Left ventricle myocardium inferior (tissue), 1 donor: ENCODE results near the gene TRNT1. TPM values are rescaled to one million over a fixed set of nuclear protein-coding genes. Genes with fewer than 3 reads are reported as not detected.

Experiments
- DNase-seq: peaks from one replicate; pipeline ENCODE4 v3.0.0-alpha.2; 2020
- H3K27ac ChIP-seq: fragments of 200-600 bp; replicated peaks from 2 replicates; pipeline ENCODE4 v1.8.0; 2021
- H3K27me3 ChIP-seq: fragments of 200-600 bp; 2 replicates; pipeline ENCODE4 v1.8.0; 2021; ENCODE audit warnings: low read depth
- H3K36me3 ChIP-seq: fragments of 200-600 bp; 2 replicates; pipeline ENCODE4 v1.8.0; 2021
- H3K4me1 ChIP-seq: fragments of 200-600 bp; 2 replicates; pipeline ENCODE4 v1.8.0; 2021
- H3K4me3 ChIP-seq: fragments of 200-600 bp; 2 replicates; pipeline ENCODE4 v1.8.0; 2021; ENCODE audit warnings: mild to moderate bottlenecking, moderate library complexity
- H3K9me3 ChIP-seq: fragments of 200-600 bp; replicated peaks from 2 replicates; pipeline ENCODE4 v1.8.0; 2021
- intact Hi-C: fragments of 100-400 bp; cut with micrococcal nuclease; formaldehyde crosslinking; loops from one replicate; pipeline ENCODE4 v1.11.0; 2022
- long read RNA-seq: library from polyadenylated mRNA; unstranded; transcript quantifications from one replicate; pipeline ENCODE4 v2.0.0, GENCODE V29; 2021
- total RNA-seq: library from RNA; stranded (reverse); fragmentation: NEBNext Ultra II Directional; extraction: Animal tissue kit (Norgen Biotek cat#: 25700); gene quantifications from one replicate; pipeline ENCODE4 v1.2.1, GENCODE V29; 2021
- TF ChIP-seq, protein P1 (sequence below): fragments of 200-600 bp; IDR thresholded peaks from 2 replicates; pipeline ENCODE4 v1.8.0; 2021; ENCODE audit warnings: antibody characterized with exemption, mild to moderate bottlenecking, borderline replicate concordance
- donor health status: DM: no; HTN: yes; CAD: no; lungs with severe emphysema.

Gene TRNT1
- 14.6 TPM for total RNA-seq
- long read RNA-seq, transcript TRNT1-201 (8 exons, 2,276 nt) = major isoform, 20 of 32 reads
- long read RNA-seq, partial matches to known transcripts = 2 of 32 reads
- long read RNA-seq, other reads (novel, unspliced or antisense) = 7 of 32 reads

DNA sequence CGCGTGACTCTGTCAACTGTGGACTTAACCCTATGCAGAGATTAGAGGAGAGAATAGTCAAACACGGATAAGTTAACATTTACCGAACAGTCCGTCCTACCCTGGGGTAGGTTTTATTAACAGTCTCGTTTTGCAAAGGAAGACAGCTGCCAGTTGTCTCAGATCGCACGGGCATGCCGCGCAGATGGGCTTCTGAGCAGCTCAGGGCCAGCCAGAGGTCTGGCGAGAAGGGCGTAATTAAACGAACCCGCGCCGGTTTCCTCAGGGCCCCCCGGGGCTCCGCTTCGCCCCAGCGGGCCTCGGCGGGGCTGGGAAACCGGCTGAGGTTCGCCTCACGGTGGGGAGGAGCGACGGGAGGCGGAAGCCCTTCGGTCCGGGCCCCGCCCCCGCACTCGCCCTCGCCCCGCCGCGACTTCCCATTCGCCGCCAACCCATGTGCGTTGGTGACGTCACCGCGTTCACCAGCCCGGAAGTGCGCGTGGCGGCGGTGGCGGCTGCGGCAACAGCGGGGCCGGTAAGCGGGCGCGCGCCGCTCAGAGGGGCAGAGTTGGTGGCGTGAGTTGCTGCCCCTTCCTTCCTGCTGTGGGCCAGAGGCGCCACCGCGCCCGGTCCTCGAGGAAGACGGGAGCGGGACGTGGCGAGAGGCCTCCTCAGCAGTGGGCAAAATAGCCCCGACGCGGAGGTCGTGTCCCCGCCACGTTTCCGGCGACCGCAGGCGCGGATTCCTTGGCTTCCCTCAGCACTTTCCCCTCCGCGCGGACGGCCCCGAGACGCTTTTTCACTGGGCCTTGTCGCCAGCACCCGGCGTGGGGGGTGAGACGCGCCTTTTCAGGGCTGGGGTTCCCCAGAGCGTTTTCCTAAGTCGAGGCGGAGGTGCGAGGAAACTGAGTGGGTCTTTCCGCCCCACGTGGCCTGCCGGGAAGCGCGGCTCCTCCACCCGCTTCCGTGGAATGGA lies at the start of gene TRNT1:
Gene TRNT1, plus strand, starts transcription at position 464 of the 955 bp plus-strand sequence. CDS start 2,101 bp downstream, outside the sequence.
- H3K27me3 ChIP-seq = no peaks in the 10 kb centered on the region
- H3K36me3 ChIP-seq = peaks cover 24% of the 10 kb centered on the region
- peak within 1 kb of the TSS; percentile 97 for H3K4me3 ChIP-seq
- intact Hi-C loops = no loop called here
- no peaks in the 10 kb centered on the region for H3K9me3 ChIP-seq
- TF ChIP-seq, protein P1, sequence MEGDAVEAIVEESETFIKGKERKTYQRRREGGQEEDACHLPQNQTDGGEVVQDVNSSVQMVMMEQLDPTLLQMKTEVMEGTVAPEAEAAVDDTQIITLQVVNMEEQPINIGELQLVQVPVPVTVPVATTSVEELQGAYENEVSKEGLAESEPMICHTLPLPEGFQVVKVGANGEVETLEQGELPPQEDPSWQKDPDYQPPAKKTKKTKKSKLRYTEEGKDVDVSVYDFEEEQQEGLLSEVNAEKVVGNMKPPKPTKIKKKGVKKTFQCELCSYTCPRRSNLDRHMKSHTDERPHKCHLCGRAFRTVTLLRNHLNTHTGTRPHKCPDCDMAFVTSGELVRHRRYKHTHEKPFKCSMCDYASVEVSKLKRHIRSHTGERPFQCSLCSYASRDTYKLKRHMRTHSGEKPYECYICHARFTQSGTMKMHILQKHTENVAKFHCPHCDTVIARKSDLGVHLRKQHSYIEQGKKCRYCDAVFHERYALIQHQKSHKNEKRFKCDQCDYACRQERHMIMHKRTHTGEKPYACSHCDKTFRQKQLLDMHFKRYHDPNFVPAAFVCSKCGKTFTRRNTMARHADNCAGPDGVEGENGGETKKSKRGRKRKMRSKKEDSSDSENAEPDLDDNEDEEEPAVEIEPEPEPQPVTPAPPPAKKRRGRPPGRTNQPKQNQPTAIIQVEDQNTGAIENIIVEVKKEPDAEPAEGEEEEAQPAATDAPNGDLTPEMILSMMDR = no peak
- peak; percentile 97 for DNase-seq
- peaks cover 42% of the 10 kb centered on the region for H3K4me1 ChIP-seq
- H3K27ac ChIP-seq = peak within 1 kb of the TSS; percentile 95

DNA sequence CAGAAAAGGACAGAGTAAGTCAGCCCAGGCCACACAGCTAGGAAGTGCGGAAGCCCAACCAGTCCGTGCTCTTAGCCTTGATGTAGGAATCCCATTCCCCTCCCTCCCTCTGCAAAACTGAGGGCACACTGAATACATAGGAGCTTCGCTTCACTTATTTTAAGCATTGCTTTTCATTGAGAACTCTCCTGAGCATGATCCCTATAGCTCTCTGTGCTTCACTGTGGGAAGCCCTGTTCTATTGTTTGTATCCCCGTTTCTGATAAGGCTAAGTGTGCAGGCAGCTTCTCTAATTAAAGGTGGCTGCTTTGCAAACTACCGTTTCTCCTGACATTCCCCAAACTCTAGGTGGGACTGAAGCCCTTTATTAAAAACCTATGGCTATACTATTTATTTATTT lies 46.4 kb upstream of the TRNT1 start:
- no peak for DNase-seq
- no peak overlapping the region for H3K27ac ChIP-seq
- no peaks in the 10 kb centered on the region for H3K9me3 ChIP-seq
- H3K36me3 ChIP-seq = no peaks in the 10 kb centered on the region
- intact Hi-C loops = no loop called here
- H3K4me3 ChIP-seq = no peak overlapping the region
- no peaks in the 10 kb centered on the region for H3K4me1 ChIP-seq
- TF ChIP-seq, protein P1 = no peak
- H3K27me3 ChIP-seq = peaks cover 36% of the 10 kb centered on the region

- H3K27me3 ChIP-seq = peaks cover 36% of the 10 kb centered on the region
- TF ChIP-seq, protein P1 = no peak
- intact Hi-C loops = no loop called here
- H3K4me3 ChIP-seq = no peak overlapping the region
- H3K36me3 ChIP-seq = no peaks in the 10 kb centered on the region
- H3K9me3 ChIP-seq = no peaks in the 10 kb centered on the region
- no peaks in the 10 kb centered on the region for H3K4me1 ChIP-seq
- H3K27ac ChIP-seq = no peak overlapping the region
- DNase-seq = no peak
These were observed 45.1 kb upstream of the TRNT1 start for GRCh38 chr3:3081381-3082233.

DNA sequence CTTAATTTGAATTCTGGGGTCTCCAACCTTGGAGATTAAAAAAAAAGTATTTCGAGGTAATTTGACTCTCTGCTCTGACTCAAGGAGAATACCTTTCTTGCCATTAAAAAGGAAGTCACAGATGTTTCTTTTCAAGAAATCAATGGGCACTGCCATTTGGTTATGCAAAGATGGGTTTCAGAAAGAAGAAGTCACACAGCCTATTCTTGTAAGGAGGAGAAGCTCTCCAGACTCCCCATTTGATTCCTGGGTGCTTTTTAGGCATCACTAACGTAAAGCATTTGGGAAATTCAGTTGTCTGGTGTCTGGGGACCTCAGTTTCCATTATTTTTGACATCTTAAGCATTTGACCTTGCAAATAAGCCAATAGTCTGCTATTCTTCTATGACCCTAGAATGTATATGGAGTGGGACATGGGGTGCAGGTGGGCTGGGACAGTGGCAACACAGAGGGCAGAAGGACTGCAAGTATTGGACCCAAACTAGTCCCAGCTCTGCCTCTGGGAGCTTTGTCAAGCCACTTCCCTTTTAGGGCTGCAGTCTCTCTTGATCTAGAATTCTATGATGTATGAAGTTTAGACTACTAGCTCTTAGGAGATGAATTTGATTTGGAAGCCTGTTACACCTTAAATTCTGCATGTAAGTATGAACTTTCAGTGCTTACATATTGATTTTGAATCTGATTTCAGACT lies 44.4 kb upstream of the TRNT1 start:
- TF ChIP-seq, protein P1 = no peak
- Histone ChIP-seq H3K27me3 (peaks cover 30% of the 10 kb centered on the region), H3K9me3 (no peaks in the 10 kb centered on the region), H3K27ac (no peak overlapping the region), H3K36me3 (no peaks in the 10 kb centered on the region), H3K4me1 (peaks cover 3% of the 10 kb centered on the region), H3K4me3 (no peak overlapping the region)
- intact Hi-C loops = no loop called here
- no peak for DNase-seq

- H3K36me3 ChIP-seq = no peaks in the 10 kb centered on the region
- no peak overlapping the region for H3K4me3 ChIP-seq
- H3K9me3 ChIP-seq = no peaks in the 10 kb centered on the region
- no peak for DNase-seq
- TF ChIP-seq, protein P1 = no peak
- H3K27ac ChIP-seq = no peak overlapping the region
- H3K27me3 ChIP-seq = peaks cover 26% of the 10 kb centered on the region
- H3K4me1 ChIP-seq = peaks cover 3% of the 10 kb centered on the region
- intact Hi-C loops = no loop called here
These were observed 41.9 kb upstream of the TRNT1 start for GRCh38 chr3:3084890-3085289.
